ENCODE measurements around the gene ZIM2. TPM values are rescaled to one million over a fixed set of nuclear protein-coding genes. Genes with fewer than 3 reads are reported as not detected.
"Not testable (repeated sequence)": the region's sequence is repeated elsewhere in the genome, so short reads cannot be mapped to it uniquely, and the experiment has no call there.

Gene ZIM2
- total RNA-seq, 1 donor from 2014 or later = not detected

GRCh38 chr19:56858026-56858425 lies 17.5 kb upstream of the ZIM2 start:
- Mint-ChIP-seq H3K4me3 (ENCODE audit: unreplicated experiment) (no peak overlapping the region), H3K4me1 (ENCODE audit: unreplicated experiment) (no peaks in the 10 kb centered on the region), H3K36me3 (ENCODE audit: unreplicated experiment) (no peaks in the 10 kb centered on the region), H3K9me3 (ENCODE audit: unreplicated experiment) (peaks cover 35% of the 10 kb centered on the region), H3K27me3 (ENCODE audit: unreplicated experiment) (no peaks in the 10 kb centered on the region), H3K27ac (ENCODE audit: unreplicated experiment) (no peak overlapping the region)
- no peak for TF ChIP-seq CTCF (IDR thresholded peaks at IDR 0.05)
- no peak for DNase-seq (ENCODE audit: extremely low spot score, unreplicated experiment)

- no peak overlapping the region for H3K4me3 Mint-ChIP-seq (ENCODE audit: unreplicated experiment)
- H3K36me3 Mint-ChIP-seq (ENCODE audit: unreplicated experiment) = no peaks in the 10 kb centered on the region
- H3K4me1 Mint-ChIP-seq (ENCODE audit: unreplicated experiment) = no peaks in the 10 kb centered on the region
- peaks cover 39% of the 10 kb centered on the region for H3K9me3 Mint-ChIP-seq (ENCODE audit: unreplicated experiment)
- no peak for TF ChIP-seq CTCF (IDR thresholded peaks at IDR 0.05)
- DNase-seq (ENCODE audit: extremely low spot score, unreplicated experiment) = no peak
- H3K27ac Mint-ChIP-seq (ENCODE audit: unreplicated experiment) = no peak overlapping the region
- no peaks in the 10 kb centered on the region for H3K27me3 Mint-ChIP-seq (ENCODE audit: unreplicated experiment)
Measured at GRCh38 chr19:56856822-56857221, 16.3 kb upstream of the ZIM2 start.

GRCh38 chr19:56852361-56852760 lies 11.8 kb upstream of the ZIM2 start:
- not testable (repeated sequence) for DNase-seq (ENCODE audit: extremely low spot score, unreplicated experiment); H3K27me3 Mint-ChIP-seq (ENCODE audit: unreplicated experiment); H3K4me1 Mint-ChIP-seq (ENCODE audit: unreplicated experiment); H3K4me3 Mint-ChIP-seq (ENCODE audit: unreplicated experiment); H3K27ac Mint-ChIP-seq (ENCODE audit: unreplicated experiment); H3K36me3 Mint-ChIP-seq (ENCODE audit: unreplicated experiment)
- peaks cover 49% of the 10 kb centered on the region for H3K9me3 Mint-ChIP-seq (ENCODE audit: unreplicated experiment)

- DNase-seq (ENCODE audit: extremely low spot score, unreplicated experiment) = no peak
- H3K4me1 Mint-ChIP-seq (ENCODE audit: unreplicated experiment) = no peaks in the 10 kb centered on the region
- no peak overlapping the region for H3K27ac Mint-ChIP-seq (ENCODE audit: unreplicated experiment)
- TF ChIP-seq CTCF (IDR thresholded peaks at IDR 0.05) = no peak
- H3K4me3 Mint-ChIP-seq (ENCODE audit: unreplicated experiment) = no peak overlapping the region
- no peaks in the 10 kb centered on the region for H3K27me3 Mint-ChIP-seq (ENCODE audit: unreplicated experiment)
- H3K9me3 Mint-ChIP-seq (ENCODE audit: unreplicated experiment) = peaks cover 54% of the 10 kb centered on the region
- no peaks in the 10 kb centered on the region for H3K36me3 Mint-ChIP-seq (ENCODE audit: unreplicated experiment)
Measured at GRCh38 chr19:56848166-56848565, 7.6 kb upstream of the ZIM2 start.

- no peak for TF ChIP-seq CTCF (IDR thresholded peaks at IDR 0.05)
- Mint-ChIP-seq H3K36me3 (ENCODE audit: unreplicated experiment) (peaks cover 4% of the 10 kb centered on the region), H3K4me1 (ENCODE audit: unreplicated experiment) (no peaks in the 10 kb centered on the region), H3K9me3 (ENCODE audit: unreplicated experiment) (peaks cover 25% of the 10 kb centered on the region), H3K4me3 (ENCODE audit: unreplicated experiment) (no peak overlapping the region), H3K27me3 (ENCODE audit: unreplicated experiment) (no peaks in the 10 kb centered on the region), H3K27ac (ENCODE audit: unreplicated experiment) (no peak overlapping the region)
- DNase-seq (ENCODE audit: extremely low spot score, unreplicated experiment) = no peak
Measured at GRCh38 chr19:56842412-56842811, 1.9 kb upstream of the ZIM2 start.

- H3K36me3 Mint-ChIP-seq (ENCODE audit: unreplicated experiment) = peaks cover 4% of the 10 kb centered on the region
Measured at GRCh38 chr19:56841193-56841543, 642 bp upstream of the ZIM2 start.

More at GRCh38 chr19:56841193-56841543, 642 bp upstream of the ZIM2 start:
- Mint-ChIP-seq H3K9me3 (ENCODE audit: unreplicated experiment) (peaks cover 17% of the 10 kb centered on the region), H3K4me3 (ENCODE audit: unreplicated experiment) (no peak overlapping the region), H3K27ac (ENCODE audit: unreplicated experiment) (no peak overlapping the region), H3K4me1 (ENCODE audit: unreplicated experiment) (no peaks in the 10 kb centered on the region), H3K27me3 (ENCODE audit: unreplicated experiment) (no peaks in the 10 kb centered on the region)
- no peak for TF ChIP-seq CTCF (IDR thresholded peaks at IDR 0.05)
- DNase-seq (ENCODE audit: extremely low spot score, unreplicated experiment) = no peak
